Measurements from ENCODE around the gene ATF1. TPM values are rescaled to one million over a fixed set of nuclear protein-coding genes. Genes with fewer than 3 reads are reported as not detected.

Gene ATF1
- total RNA-seq, 1 experiment from 2014 or later, result 47.0 TPM

DNA sequence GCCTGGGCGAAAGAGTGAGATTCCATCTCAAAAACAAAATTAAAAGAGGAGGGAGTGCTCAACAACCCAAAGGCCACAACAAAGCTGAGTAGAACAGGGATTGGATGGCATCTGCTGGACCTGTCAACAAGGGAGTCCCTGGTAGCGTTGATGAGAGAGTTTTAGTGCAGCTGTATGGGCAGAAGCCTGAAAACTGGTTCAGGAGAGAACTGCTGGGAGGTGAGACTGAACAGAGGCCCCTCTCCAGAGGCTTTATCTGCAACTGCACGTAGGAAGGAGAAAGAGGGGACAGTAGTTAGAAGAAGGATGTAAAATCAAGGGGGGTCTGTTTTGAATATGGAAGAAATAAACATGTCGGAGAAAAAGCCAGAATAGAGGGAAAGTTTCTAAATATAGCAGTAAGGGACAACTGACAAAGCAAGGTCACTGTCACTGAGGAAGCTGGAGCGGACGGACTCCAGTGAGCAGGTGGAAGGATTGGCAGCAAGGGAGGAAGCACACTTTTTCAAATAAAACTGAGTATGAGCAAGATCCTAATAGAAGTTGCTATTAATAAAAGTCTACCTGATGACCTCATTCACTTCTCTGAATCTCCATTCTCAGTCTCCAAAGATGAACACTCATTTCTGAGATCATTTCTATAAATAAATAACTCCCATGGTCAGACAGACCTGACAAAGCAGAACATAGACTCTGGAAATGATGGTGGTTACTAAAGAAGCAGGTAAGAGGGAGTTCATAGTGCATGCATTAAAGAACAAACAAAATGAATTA is 11.8 kb upstream of the ATF1 start:
- Histone ChIP-seq H3K9me3 (no peaks in the 10 kb centered on the region), H3K36me3 (ENCODE audit: control insufficient read depth, insufficient read depth, low read length) (0 out of 2 replicates have a peak, but pooled peaks cover 1% of the 10 kb centered on the region), H3K4me1 (peaks cover 37% of the 10 kb centered on the region), H3K27me3 (replicated peaks; ENCODE audit: control insufficient read depth, insufficient read depth, low read length) (no peaks in the 10 kb centered on the region), H3K4me3 (ENCODE audit: low read depth, low read length) (no peak overlapping the region)
- H3K4me1 Mint-ChIP-seq (ENCODE audit: low read depth, unreplicated experiment), result peaks cover 21% of the 10 kb centered on the region
- peaks cover 16% of the 10 kb centered on the region for H3K36me3 Mint-ChIP-seq (ENCODE audit: insufficient read depth, unreplicated experiment)
- no peaks in the 10 kb centered on the region for H3K9me3 Mint-ChIP-seq (ENCODE audit: unreplicated experiment)
- H3K27me3 Mint-ChIP-seq (ENCODE audit: insufficient read depth, unreplicated experiment), result no peaks in the 10 kb centered on the region
- TF ChIP-seq CTCF (IDR thresholded peaks at IDR 0.05; ENCODE audit: insufficient read depth in 1 of 2, low read depth in 1 of 2, low read length in 1 of 2, severe bottlenecking in 1 of 2, unreplicated experiment in 1 of 2), result no peak
- BruUV-seq (replicated peaks), result no TSS peak
- peak overlapping the region; percentile 14 for H3K27ac Mint-ChIP-seq (ENCODE audit: unreplicated experiment)
- no peak for DNase-seq
- ChIA-PET CTCF (no interaction called here), POLR2A (no interaction called here)
- intact Hi-C loops (cut with micrococcal nuclease; ENCODE audit: unreplicated experiment), result no loop called here
- no peak overlapping the region for H3K4me3 Mint-ChIP-seq (ENCODE audit: unreplicated experiment)

DNA sequence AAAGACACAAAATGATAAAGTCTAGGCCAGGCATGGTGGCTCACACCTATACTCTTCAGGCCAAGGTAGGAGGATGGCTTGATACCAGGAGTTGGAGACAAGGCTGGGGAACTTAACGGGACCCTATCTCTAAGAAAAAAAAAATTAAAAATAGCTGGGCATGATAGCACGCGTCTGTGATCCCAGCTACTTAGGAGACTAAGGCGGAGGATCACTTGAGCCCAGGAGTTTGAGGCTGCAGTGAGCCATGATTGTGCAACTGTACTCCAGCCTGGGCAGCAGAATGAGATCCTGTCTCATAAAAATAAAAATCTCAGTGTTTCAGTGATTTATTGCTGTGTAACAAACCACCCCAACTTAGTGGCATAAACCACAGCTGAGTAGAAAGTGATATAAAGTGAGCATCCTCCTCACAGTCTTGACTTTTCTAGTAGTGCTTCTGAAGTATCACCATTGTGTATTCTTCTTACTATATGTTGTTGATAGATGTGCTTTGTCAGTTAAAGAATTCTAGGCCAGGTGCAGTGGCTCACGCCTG is 10.6 kb upstream of the ATF1 start:
- H3K27me3 Mint-ChIP-seq (ENCODE audit: insufficient read depth, unreplicated experiment), result no peaks in the 10 kb centered on the region
- POLR2A ChIA-PET, result no interaction called here
- H3K36me3 Mint-ChIP-seq (ENCODE audit: insufficient read depth, unreplicated experiment), result peaks cover 16% of the 10 kb centered on the region
- no peaks in the 10 kb centered on the region for H3K9me3 Mint-ChIP-seq (ENCODE audit: unreplicated experiment)
- intact Hi-C loops (cut with micrococcal nuclease; ENCODE audit: unreplicated experiment), result no loop called here
- H3K4me3 Mint-ChIP-seq (ENCODE audit: unreplicated experiment), result no peak overlapping the region
- no TSS peak for BruUV-seq (replicated peaks)
- CTCF ChIA-PET, result no interaction called here
- Histone ChIP-seq H3K4me3 (ENCODE audit: low read depth, low read length) (no peak overlapping the region), H3K4me1 (peaks cover 27% of the 10 kb centered on the region), H3K9me3 (no peaks in the 10 kb centered on the region), H3K36me3 (ENCODE audit: control insufficient read depth, insufficient read depth, low read length) (0 out of 2 replicates have a peak, but pooled peaks cover 1% of the 10 kb centered on the region), H3K27me3 (replicated peaks; ENCODE audit: control insufficient read depth, insufficient read depth, low read length) (no peaks in the 10 kb centered on the region)
- no peak for DNase-seq
- no peak overlapping the region for H3K27ac Mint-ChIP-seq (ENCODE audit: unreplicated experiment)
- peaks cover 21% of the 10 kb centered on the region for H3K4me1 Mint-ChIP-seq (ENCODE audit: low read depth, unreplicated experiment)
- no peak for TF ChIP-seq CTCF (IDR thresholded peaks at IDR 0.05; ENCODE audit: insufficient read depth in 1 of 2, low read depth in 1 of 2, low read length in 1 of 2, severe bottlenecking in 1 of 2, unreplicated experiment in 1 of 2)

- intact Hi-C loops (cut with micrococcal nuclease; ENCODE audit: unreplicated experiment), result loop anchor here (1.0 kb wide), 4 partner anchors 22 to 264 kb away; no protein-coding TSS in a partner anchor
- peak overlapping the region; percentile 95 for H3K27ac Mint-ChIP-seq (ENCODE audit: unreplicated experiment)
- CTCF ChIA-PET, result interaction anchor here (0.5 to 2.5 kb wide), 23 partner anchors 10 to 632 kb away, joined by 3 to 31 read pairs (median 4); partner anchors contain the start of genes DAZAP2, POU6F1 and SLC11A2
- Histone ChIP-seq H3K9me3 (no peaks in the 10 kb centered on the region), H3K36me3 (ENCODE audit: control insufficient read depth, insufficient read depth, low read length) (no peaks in the 10 kb centered on the region), H3K4me3 (ENCODE audit: low read depth, low read length) (peak overlapping the region; percentile 75), H3K4me1 (peaks cover 26% of the 10 kb centered on the region), H3K27me3 (replicated peaks; ENCODE audit: control insufficient read depth, insufficient read depth, low read length) (no peaks in the 10 kb centered on the region)
- POLR2A ChIA-PET, result interaction anchor here (0.8 to 2.6 kb wide), 6 partner anchors 15 to 454 kb away, joined by 3 to 11 read pairs (median 4); partner anchors contain the start of gene SLC11A2
- no peaks in the 10 kb centered on the region for H3K27me3 Mint-ChIP-seq (ENCODE audit: insufficient read depth, unreplicated experiment)
- no TSS peak for BruUV-seq (replicated peaks)
- H3K36me3 Mint-ChIP-seq (ENCODE audit: insufficient read depth, unreplicated experiment), result peaks cover 39% of the 10 kb centered on the region
- TF ChIP-seq CTCF (IDR thresholded peaks at IDR 0.05; ENCODE audit: insufficient read depth in 1 of 2, low read depth in 1 of 2, low read length in 1 of 2, severe bottlenecking in 1 of 2, unreplicated experiment in 1 of 2), result no peak
- no peaks in the 10 kb centered on the region for H3K9me3 Mint-ChIP-seq (ENCODE audit: unreplicated experiment)
- H3K4me3 Mint-ChIP-seq (ENCODE audit: unreplicated experiment), result peak overlapping the region; percentile 83
- peak; percentile 56 to 60 for DNase-seq
- peaks cover 31% of the 10 kb centered on the region for H3K4me1 Mint-ChIP-seq (ENCODE audit: low read depth, unreplicated experiment)
Measured at GRCh38 chr12:50764286-50765094, 589 bp downstream of the ATF1 start.

Data from Caco-2 (cell line).